Kidney (tissue), 14 donors: Measurements from ENCODE around the gene PEA15. TPM values are rescaled to one million over a fixed set of nuclear protein-coding genes. Genes with fewer than 3 reads are reported as not detected.

Source experiments
- DNase-seq, 5 donors: peaks; one replicate each; pipeline ENCODE4 v3.0.0-alpha.2; 2013 to 2020
- FAIRE-seq: peaks from 2 replicates; lab custom pipeline; 2012; peaks lifted over from hg19 to GRCh38; lab: Jason Lieb, UNC
- H3K27ac ChIP-seq, 2 donors: one replicate each; pipeline ENCODE4 v1.7.0; 2013; ENCODE audit warnings: low read depth in 2 of 2, low read length in 2 of 2, inconsistent platforms in 1 of 2
- H3K27me3 ChIP-seq: one replicate; pipeline ENCODE4 v1.7.1; 2013; ENCODE audit warnings: low read length, inconsistent platforms; ENCODE audit not compliant: control insufficient read depth, insufficient read depth
- H3K36me3 ChIP-seq, 3 donors: one replicate each; pipeline versions ENCODE4 v1.7.0 to v1.7.1; 2013; ENCODE audit warnings: low read length in 3 of 3, control low read depth in 1 of 3, inconsistent platforms in 1 of 3; ENCODE audit not compliant: insufficient read depth in 3 of 3, control insufficient read depth in 2 of 3
- H3K4me1 ChIP-seq, 3 donors: one replicate each; pipeline versions ENCODE4 v1.7.0 to v1.7.1; 2013; ENCODE audit warnings: low read length in 3 of 3, inconsistent platforms in 1 of 3, low read depth in 1 of 3; ENCODE audit not compliant: control insufficient read depth in 2 of 3, insufficient read depth in 2 of 3
- H3K4me3 ChIP-seq, 3 donors: one replicate each; pipeline versions ENCODE4 v1.7.0 to v1.8.1; 2013; ENCODE audit warnings: low read length in 3 of 3, control low read depth in 1 of 3, inconsistent platforms in 1 of 3
- H3K9ac ChIP-seq, 3 donors: one replicate each; pipeline versions ENCODE4 v1.7.0 to v1.7.1; 2013; ENCODE audit warnings: low read length in 3 of 3, control low read depth in 1 of 3, inconsistent platforms in 1 of 3
- H3K9me3 ChIP-seq, 3 donors: one replicate each; pipeline versions ENCODE4 v1.7.0 to v1.7.1; 2013; ENCODE audit warnings: low read length in 3 of 3, control low read depth in 1 of 3, inconsistent platforms in 1 of 3; ENCODE audit not compliant: control insufficient read depth in 2 of 3, insufficient read depth in 1 of 3
- CTCF ChIP-seq: IDR thresholded peaks from 3 replicates; pipeline ENCODE4 v1.5.1; 2012; ENCODE audit warnings: mild to moderate bottlenecking, moderate library complexity, borderline replicate concordance; ENCODE audit not compliant: insufficient read depth; ENCODE audit errors: extremely low read depth
- intact Hi-C: fragments of 100-400 bp; cut with DNase I; formaldehyde crosslinking; loops from one replicate; pipeline ENCODE4 v1.11.1; 2022
- polyA plus RNA-seq: library from polyadenylated mRNA; stranded (reverse); fragments of 350-450 nt; fragmentation: Illumina TruSeq; extraction: RNeasy Lipid Tissue Mini Kit (QIAGEN cat#74804); gene quantifications from one replicate; pipeline ENCODE4 v1.2.3, GENCODE V29; 2014; ENCODE audit warnings: low read depth, low replicate concordance; ENCODE audit not compliant: insufficient read depth
- total RNA-seq: library from RNA; stranded (reverse); fragmentation: NEBNext Ultra II Directional; extraction: Animal tissue kit (Norgen Biotek cat#: 25700); gene quantifications from one replicate; pipeline ENCODE4 v1.2.1, GENCODE V29; 2021
- donor health status: control.
- donor health status: control.
- donor health status: control.
- donor health status: control.
- donor health status: control.
- donor health status: DM: yes; HTN: yes; CAD: no.
- donor health status: Normal renal cell carcinoma (clear cell type).

Gene PEA15
- total and polyA plus RNA-seq, 2 donors from 2014 or later = 112 to 143 TPM

GRCh38 chr1:160222546-160222945 is 17.4 kb downstream of the PEA15 start:
- no peak for TF ChIP-seq CTCF
- no peak overlapping the region for H3K4me3 ChIP-seq
- DNase-seq (no peak), FAIRE-seq (no peak)
- no peaks in the 10 kb centered on the region for H3K27me3 ChIP-seq
- H3K9ac ChIP-seq = no peak overlapping the region
- no peaks in the 10 kb centered on the region for H3K9me3 ChIP-seq
- peaks cover 0 to 5% (median 3%) of the 10 kb centered on the region in 3 donors for H3K4me1 ChIP-seq
- intact Hi-C loops = no loop called here
- peaks cover 23 to 96% (median 67%) of the 10 kb centered on the region in 3 donors for H3K36me3 ChIP-seq
- H3K27ac ChIP-seq = no peak overlapping the region

- Histone ChIP-seq H3K9me3 (no peaks in the 10 kb centered on the region), H3K27me3 (no peaks in the 10 kb centered on the region), H3K27ac (no peak overlapping the region), H3K36me3 (peaks cover 24 to 93% (median 55%) of the 10 kb centered on the region in 3 donors), H3K4me3 (no peak overlapping the region), H3K4me1 (peaks cover 0 to 5% (median 0%) of the 10 kb centered on the region in 3 donors), H3K9ac (no peak overlapping the region)
- no peak for TF ChIP-seq CTCF
- intact Hi-C loops = no loop called here
- DNase-seq (no peak), FAIRE-seq (no peak)
These were observed 19.4 kb downstream of the PEA15 start for GRCh38 chr1:160224606-160225005.

- Histone ChIP-seq H3K9me3 (no peaks in the 10 kb centered on the region), H3K4me3 (no peak overlapping the region), H3K36me3 (peaks cover 24 to 94% (median 54%) of the 10 kb centered on the region in 3 donors), H3K9ac (no peak overlapping the region), H3K4me1 (peaks cover 0 to under 1% (median 0%) of the 10 kb centered on the region in 3 donors), H3K27me3 (no peaks in the 10 kb centered on the region), H3K27ac (no peak overlapping the region)
- intact Hi-C loops = no loop called here
- no peak for FAIRE-seq
- no peak for DNase-seq
- TF ChIP-seq CTCF = no peak
These were observed 20.2 kb downstream of the PEA15 start for GRCh38 chr1:160225345-160225744.

- no peak for TF ChIP-seq CTCF
- H3K9me3 ChIP-seq = no peaks in the 10 kb centered on the region
- H3K27me3 ChIP-seq = no peaks in the 10 kb centered on the region
- H3K9ac ChIP-seq = no peak overlapping the region
- no peak for FAIRE-seq
- no peak for DNase-seq
- intact Hi-C loops = no loop called here
- no peak overlapping the region for H3K4me3 ChIP-seq
- no peak overlapping the region for H3K27ac ChIP-seq
- no peaks in the 10 kb centered on the region for H3K4me1 ChIP-seq
- H3K36me3 ChIP-seq = peaks cover 27 to 94% (median 47%) of the 10 kb centered on the region in 3 donors
These were observed 21.4 kb downstream of the PEA15 start for GRCh38 chr1:160226623-160227022.
